ENCODE results near the gene DPYSL3.

The DPYSL3 gene

DNA sequence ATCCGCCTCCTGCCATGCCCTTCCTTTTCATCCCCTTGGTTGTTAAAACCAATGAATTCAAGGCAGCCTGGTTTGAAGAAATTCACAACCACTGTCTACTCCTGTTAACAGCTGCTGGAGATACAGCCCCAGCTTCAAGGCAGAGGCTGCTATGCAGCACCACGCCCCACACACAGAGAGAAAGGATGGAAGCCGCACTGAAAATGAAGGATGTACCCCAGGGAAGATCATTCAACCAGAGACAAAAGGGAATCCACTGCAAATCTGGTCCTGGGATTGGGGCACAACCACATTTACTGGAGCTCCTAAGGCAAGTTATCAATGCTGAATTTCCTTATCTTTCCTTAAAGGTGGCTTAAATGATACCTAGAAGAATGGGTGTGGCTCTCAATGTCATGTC is 58.7 kb downstream of the DPYSL3 start:
- TF ChIP-seq, protein P1, sequence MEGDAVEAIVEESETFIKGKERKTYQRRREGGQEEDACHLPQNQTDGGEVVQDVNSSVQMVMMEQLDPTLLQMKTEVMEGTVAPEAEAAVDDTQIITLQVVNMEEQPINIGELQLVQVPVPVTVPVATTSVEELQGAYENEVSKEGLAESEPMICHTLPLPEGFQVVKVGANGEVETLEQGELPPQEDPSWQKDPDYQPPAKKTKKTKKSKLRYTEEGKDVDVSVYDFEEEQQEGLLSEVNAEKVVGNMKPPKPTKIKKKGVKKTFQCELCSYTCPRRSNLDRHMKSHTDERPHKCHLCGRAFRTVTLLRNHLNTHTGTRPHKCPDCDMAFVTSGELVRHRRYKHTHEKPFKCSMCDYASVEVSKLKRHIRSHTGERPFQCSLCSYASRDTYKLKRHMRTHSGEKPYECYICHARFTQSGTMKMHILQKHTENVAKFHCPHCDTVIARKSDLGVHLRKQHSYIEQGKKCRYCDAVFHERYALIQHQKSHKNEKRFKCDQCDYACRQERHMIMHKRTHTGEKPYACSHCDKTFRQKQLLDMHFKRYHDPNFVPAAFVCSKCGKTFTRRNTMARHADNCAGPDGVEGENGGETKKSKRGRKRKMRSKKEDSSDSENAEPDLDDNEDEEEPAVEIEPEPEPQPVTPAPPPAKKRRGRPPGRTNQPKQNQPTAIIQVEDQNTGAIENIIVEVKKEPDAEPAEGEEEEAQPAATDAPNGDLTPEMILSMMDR (IDR thresholded peaks at IDR 0.05; ENCODE audit: borderline replicate concordance, insufficient read depth, low read depth, low read length) = no peak
- H3K4me3 ChIP-seq (ENCODE audit: low read depth, low read length) = no peak overlapping the region

DNA sequence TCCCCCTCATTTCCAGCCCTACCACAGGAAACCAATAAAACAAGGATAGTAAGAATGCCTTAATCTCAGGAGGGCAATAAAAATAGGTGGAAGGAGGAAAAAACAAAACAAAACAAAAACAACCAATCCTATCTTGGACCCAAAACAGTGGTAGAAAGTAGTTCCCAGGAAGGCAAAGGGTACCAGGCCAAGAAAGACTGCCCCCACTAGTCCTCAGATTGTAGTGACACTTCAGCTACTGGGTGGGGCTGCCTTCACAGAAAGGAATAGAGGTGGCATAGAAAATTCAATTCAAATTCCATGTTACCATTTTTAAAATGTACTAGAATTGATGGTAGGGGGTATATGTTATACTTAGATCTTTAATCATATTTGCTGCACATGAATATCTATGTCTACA is 59.3 kb downstream of the DPYSL3 start:
- no peak overlapping the region for H3K4me3 ChIP-seq (ENCODE audit: low read depth, low read length)
- TF ChIP-seq, protein P1 (IDR thresholded peaks at IDR 0.05; ENCODE audit: borderline replicate concordance, insufficient read depth, low read depth, low read length) = no peak

- H3K4me3 ChIP-seq (ENCODE audit: low read depth, low read length) = no peak overlapping the region
- TF ChIP-seq, protein P1 (IDR thresholded peaks at IDR 0.05; ENCODE audit: borderline replicate concordance, insufficient read depth, low read depth, low read length) = no peak
Observed at GRCh38 chr5:147448766-147449165, 61.1 kb downstream of the DPYSL3 start.

DNA sequence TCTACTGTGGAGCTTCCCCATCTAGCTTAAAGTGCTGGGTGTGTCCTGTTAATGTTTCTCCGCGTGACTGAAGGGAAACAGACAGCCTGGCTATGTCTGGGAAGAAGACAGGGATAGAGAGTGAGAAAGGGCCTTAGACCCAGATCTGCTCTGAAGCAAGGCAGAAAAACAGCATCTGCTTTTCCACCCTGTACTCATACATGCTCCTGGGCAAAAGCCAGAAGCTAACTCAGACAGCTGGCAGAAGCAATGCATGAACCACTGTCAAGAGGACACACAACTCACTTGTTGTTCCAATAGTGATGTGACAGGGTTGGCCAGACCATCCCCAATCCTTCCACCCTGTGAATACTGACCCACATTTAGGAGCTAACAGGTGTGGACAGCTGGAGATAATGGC is 63.3 kb downstream of the DPYSL3 start:
- H3K4me3 ChIP-seq (ENCODE audit: low read depth, low read length) = no peak overlapping the region
- TF ChIP-seq, protein P1 (IDR thresholded peaks at IDR 0.05; ENCODE audit: borderline replicate concordance, insufficient read depth, low read depth, low read length) = no peak

- H3K4me3 ChIP-seq (ENCODE audit: low read depth, low read length) = no peak overlapping the region
- TF ChIP-seq, protein P1 (IDR thresholded peaks at IDR 0.05; ENCODE audit: borderline replicate concordance, insufficient read depth, low read depth, low read length) = no peak
Observed at GRCh38 chr5:147445917-147446316, 64.0 kb downstream of the DPYSL3 start.

DNA sequence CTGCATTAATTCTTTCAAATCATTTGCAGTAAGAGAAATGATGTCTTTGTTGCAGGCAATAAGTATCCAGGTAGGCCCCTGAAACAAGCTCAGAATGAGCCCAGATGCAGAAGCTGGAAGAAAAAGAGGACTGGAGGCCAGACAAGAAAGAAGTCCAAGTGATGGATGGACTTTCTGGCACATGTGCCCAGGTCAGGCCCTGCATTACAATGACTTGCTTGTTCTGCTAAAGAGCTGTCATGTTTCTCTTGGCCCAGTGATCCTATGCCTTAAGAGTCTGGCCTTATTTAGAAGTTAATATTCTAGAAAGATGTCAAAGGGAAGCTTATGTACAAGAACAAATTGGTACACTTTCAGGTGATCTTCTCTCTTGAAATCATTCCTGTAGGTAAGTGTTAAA is 64.8 kb downstream of the DPYSL3 start:
- H3K4me3 ChIP-seq (ENCODE audit: low read depth, low read length) = no peak overlapping the region
- TF ChIP-seq, protein P1 (IDR thresholded peaks at IDR 0.05; ENCODE audit: borderline replicate concordance, insufficient read depth, low read depth, low read length) = no peak

- TF ChIP-seq, protein P1 (IDR thresholded peaks at IDR 0.05; ENCODE audit: borderline replicate concordance, insufficient read depth, low read depth, low read length) = no peak
- H3K4me3 ChIP-seq (ENCODE audit: low read depth, low read length) = no peak overlapping the region
Observed at GRCh38 chr5:147442224-147442623, 67.6 kb downstream of the DPYSL3 start.

Measured in GM12875 (cell line).